ENCODE measurements around the gene MAP6.

MAP6 gene

GRCh38 chr11:75574698-75575602 lies 93.9 kb downstream of the MAP6 start:
- Histone ChIP-seq H3K9me3 (ENCODE audit: control insufficient read depth, low read length) (no peaks in the 10 kb centered on the region), H3K36me3 (ENCODE audit: control insufficient read depth, insufficient read depth, low read length) (peaks cover 31% of the 10 kb centered on the region), H3K4me3 (ENCODE audit: insufficient read depth, low read depth, low read length) (no peak overlapping the region), H3K27me3 (ENCODE audit: control insufficient read depth, insufficient read depth, low read length, poor library complexity, severe bottlenecking) (no peaks in the 10 kb centered on the region), H3K4me1 (ENCODE audit: control insufficient read depth, insufficient read depth, low read length) (no peaks in the 10 kb centered on the region), H3K27ac (ENCODE audit: insufficient read depth, low read depth, low read length, poor library complexity, severe bottlenecking) (no peak overlapping the region)
- WGBS, 2 experiments = 88 to 89% methylated on average over 12 of the region's 12 CpGs

GRCh38 chr11:75572744-75573143 lies 96.1 kb downstream of the MAP6 start:
- Histone ChIP-seq H3K36me3 (ENCODE audit: control insufficient read depth, insufficient read depth, low read length) (peaks cover 51% of the 10 kb centered on the region), H3K9me3 (ENCODE audit: control insufficient read depth, low read length) (no peaks in the 10 kb centered on the region), H3K4me3 (ENCODE audit: insufficient read depth, low read depth, low read length) (no peak overlapping the region), H3K27me3 (ENCODE audit: control insufficient read depth, insufficient read depth, low read length, poor library complexity, severe bottlenecking) (no peaks in the 10 kb centered on the region), H3K4me1 (ENCODE audit: control insufficient read depth, insufficient read depth, low read length) (no peaks in the 10 kb centered on the region), H3K27ac (ENCODE audit: insufficient read depth, low read depth, low read length, poor library complexity, severe bottlenecking) (no peak overlapping the region)
- WGBS, 2 experiments = 81 to 85% methylated on average over 8 of the region's 8 CpGs

GRCh38 chr11:75571625-75572024 lies 97.2 kb downstream of the MAP6 start:
- H3K4me1 ChIP-seq (ENCODE audit: control insufficient read depth, insufficient read depth, low read length) = no peaks in the 10 kb centered on the region
- H3K27ac ChIP-seq (ENCODE audit: insufficient read depth, low read depth, low read length, poor library complexity, severe bottlenecking) = no peak overlapping the region
- no peaks in the 10 kb centered on the region for H3K27me3 ChIP-seq (ENCODE audit: control insufficient read depth, insufficient read depth, low read length, poor library complexity, severe bottlenecking)
- H3K36me3 ChIP-seq (ENCODE audit: control insufficient read depth, insufficient read depth, low read length) = peaks cover 61% of the 10 kb centered on the region
- 92 to 94% methylated on average over 14 of the region's 14 CpGs for WGBS, 2 experiments
- no peak overlapping the region for H3K4me3 ChIP-seq (ENCODE audit: insufficient read depth, low read depth, low read length)
- H3K9me3 ChIP-seq (ENCODE audit: control insufficient read depth, low read length) = no peaks in the 10 kb centered on the region

- no peaks in the 10 kb centered on the region for H3K27me3 ChIP-seq (ENCODE audit: control insufficient read depth, insufficient read depth, low read length, poor library complexity, severe bottlenecking)
- H3K36me3 ChIP-seq (ENCODE audit: control insufficient read depth, insufficient read depth, low read length) = peaks cover 65% of the 10 kb centered on the region
- no peak overlapping the region for H3K4me3 ChIP-seq (ENCODE audit: insufficient read depth, low read depth, low read length)
- no peaks in the 10 kb centered on the region for H3K9me3 ChIP-seq (ENCODE audit: control insufficient read depth, low read length)
- H3K4me1 ChIP-seq (ENCODE audit: control insufficient read depth, insufficient read depth, low read length) = peaks cover 7% of the 10 kb centered on the region
- H3K27ac ChIP-seq (ENCODE audit: insufficient read depth, low read depth, low read length, poor library complexity, severe bottlenecking) = no peak overlapping the region
- 91 to 92% methylated on average over 9 of the region's 9 CpGs for WGBS, 2 experiments
These were observed 98.2 kb downstream of the MAP6 start for GRCh38 chr11:75570559-75571139.

- H3K27me3 ChIP-seq (ENCODE audit: control insufficient read depth, insufficient read depth, low read length, poor library complexity, severe bottlenecking) = no peaks in the 10 kb centered on the region
- H3K4me3 ChIP-seq (ENCODE audit: insufficient read depth, low read depth, low read length) = no peak overlapping the region
- WGBS, 2 experiments = 92% methylated on average over 14 of the region's 14 CpGs
- H3K4me1 ChIP-seq (ENCODE audit: control insufficient read depth, insufficient read depth, low read length) = peaks cover 25% of the 10 kb centered on the region
- H3K9me3 ChIP-seq (ENCODE audit: control insufficient read depth, low read length) = no peaks in the 10 kb centered on the region
- no peak overlapping the region for H3K27ac ChIP-seq (ENCODE audit: insufficient read depth, low read depth, low read length, poor library complexity, severe bottlenecking)
- H3K36me3 ChIP-seq (ENCODE audit: control insufficient read depth, insufficient read depth, low read length) = peaks cover 65% of the 10 kb centered on the region
These were observed 100.1 kb downstream of the MAP6 start for GRCh38 chr11:75568616-75569219.

- H3K36me3 ChIP-seq (ENCODE audit: control insufficient read depth, insufficient read depth, low read length) = peaks cover 60% of the 10 kb centered on the region
These were observed 100.9 kb downstream of the MAP6 start for GRCh38 chr11:75567971-75568370.

GRCh38 chr11:75566763-75567279 lies 102.0 kb downstream of the MAP6 start:
- Histone ChIP-seq H3K9me3 (ENCODE audit: control insufficient read depth, low read length) (no peaks in the 10 kb centered on the region), H3K4me1 (ENCODE audit: control insufficient read depth, insufficient read depth, low read length) (peaks cover 29% of the 10 kb centered on the region), H3K4me3 (ENCODE audit: insufficient read depth, low read depth, low read length) (no peak overlapping the region), H3K36me3 (ENCODE audit: control insufficient read depth, insufficient read depth, low read length) (peaks cover 52% of the 10 kb centered on the region), H3K27me3 (ENCODE audit: control insufficient read depth, insufficient read depth, low read length, poor library complexity, severe bottlenecking) (no peaks in the 10 kb centered on the region), H3K27ac (ENCODE audit: insufficient read depth, low read depth, low read length, poor library complexity, severe bottlenecking) (no peak overlapping the region)
- 97 to 98% methylated on average over 34 of the region's 34 CpGs for WGBS, 2 experiments

More at GRCh38 chr11:75567971-75568370, 100.9 kb downstream of the MAP6 start:
- peaks cover 28% of the 10 kb centered on the region for H3K4me1 ChIP-seq (ENCODE audit: control insufficient read depth, insufficient read depth, low read length)
- 95 to 96% methylated on average over 6 of the region's 6 CpGs for WGBS, 2 experiments
- H3K27me3 ChIP-seq (ENCODE audit: control insufficient read depth, insufficient read depth, low read length, poor library complexity, severe bottlenecking) = no peaks in the 10 kb centered on the region
- H3K9me3 ChIP-seq (ENCODE audit: control insufficient read depth, low read length) = no peaks in the 10 kb centered on the region
- no peak overlapping the region for H3K4me3 ChIP-seq (ENCODE audit: insufficient read depth, low read depth, low read length)
- no peak overlapping the region for H3K27ac ChIP-seq (ENCODE audit: insufficient read depth, low read depth, low read length, poor library complexity, severe bottlenecking)

- Histone ChIP-seq H3K36me3 (ENCODE audit: control insufficient read depth, insufficient read depth, low read length) (peaks cover 46% of the 10 kb centered on the region), H3K4me3 (ENCODE audit: insufficient read depth, low read depth, low read length) (no peak overlapping the region), H3K9me3 (ENCODE audit: control insufficient read depth, low read length) (no peaks in the 10 kb centered on the region), H3K27ac (ENCODE audit: insufficient read depth, low read depth, low read length, poor library complexity, severe bottlenecking) (no peak overlapping the region), H3K27me3 (ENCODE audit: control insufficient read depth, insufficient read depth, low read length, poor library complexity, severe bottlenecking) (no peaks in the 10 kb centered on the region), H3K4me1 (ENCODE audit: control insufficient read depth, insufficient read depth, low read length) (peaks cover 35% of the 10 kb centered on the region)
- WGBS, 2 experiments = 95 to 96% methylated on average over 43 of the region's 43 CpGs
These were observed 102.7 kb downstream of the MAP6 start for GRCh38 chr11:75565916-75566762.

GRCh38 chr11:75565221-75565814 lies 103.5 kb downstream of the MAP6 start:
- Histone ChIP-seq H3K4me1 (ENCODE audit: control insufficient read depth, insufficient read depth, low read length) (peaks cover 40% of the 10 kb centered on the region), H3K27ac (ENCODE audit: insufficient read depth, low read depth, low read length, poor library complexity, severe bottlenecking) (peak overlapping the region; percentile 53), H3K27me3 (ENCODE audit: control insufficient read depth, insufficient read depth, low read length, poor library complexity, severe bottlenecking) (no peaks in the 10 kb centered on the region), H3K4me3 (ENCODE audit: insufficient read depth, low read depth, low read length) (peak overlapping the region; percentile 81), H3K9me3 (ENCODE audit: control insufficient read depth, low read length) (no peaks in the 10 kb centered on the region), H3K36me3 (ENCODE audit: control insufficient read depth, insufficient read depth, low read length) (peaks cover 38% of the 10 kb centered on the region)
- 37 to 46% methylated on average over 5 of the region's 5 CpGs for WGBS, 2 experiments
